ENCODE results near the gene FCF1. TPM values are rescaled to one million over a fixed set of nuclear protein-coding genes. Genes with fewer than 3 reads are reported as not detected.

Gene FCF1
- total RNA-seq, 1 donor from 2014 or later = 61.6 TPM

- no peak for TF ChIP-seq CTCF (IDR thresholded peaks at IDR 0.05)
- Mint-ChIP-seq H3K4me3 (ENCODE audit: unreplicated experiment) (no peak overlapping the region), H3K4me1 (ENCODE audit: unreplicated experiment) (peaks cover 2% of the 10 kb centered on the region), H3K36me3 (ENCODE audit: unreplicated experiment) (peaks cover 15% of the 10 kb centered on the region), H3K9me3 (ENCODE audit: unreplicated experiment) (no peaks in the 10 kb centered on the region), H3K27me3 (ENCODE audit: unreplicated experiment) (no peaks in the 10 kb centered on the region), H3K27ac (ENCODE audit: unreplicated experiment) (no peak overlapping the region)
- no peak for DNase-seq (ENCODE audit: extremely low spot score, unreplicated experiment)
Observed at GRCh38 chr14:74697976-74698375, 15.0 kb upstream of the FCF1 start.

DNA sequence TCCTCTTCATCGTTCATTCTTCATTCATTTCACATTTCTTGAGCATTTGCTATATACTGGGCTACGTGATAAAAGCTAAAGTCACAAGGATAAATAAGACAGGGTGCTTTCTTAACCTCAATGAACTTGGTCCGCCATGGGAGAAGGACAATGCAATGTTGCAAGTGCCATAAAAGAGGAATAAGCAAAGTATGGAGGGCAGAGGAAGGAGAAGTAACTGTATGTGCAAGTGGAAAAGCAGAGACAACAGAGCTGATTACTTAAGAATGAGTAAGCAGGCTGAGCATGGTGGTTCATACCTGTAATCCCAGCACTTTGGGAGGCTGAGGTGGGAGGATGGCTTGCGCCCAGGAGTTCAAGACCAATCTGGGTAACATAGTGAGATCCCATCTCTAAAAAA is 14.5 kb upstream of the FCF1 start:
- H3K9me3 Mint-ChIP-seq (ENCODE audit: unreplicated experiment) = no peaks in the 10 kb centered on the region
- no peak overlapping the region for H3K27ac Mint-ChIP-seq (ENCODE audit: unreplicated experiment)
- no peak overlapping the region for H3K4me3 Mint-ChIP-seq (ENCODE audit: unreplicated experiment)
- peaks cover 2% of the 10 kb centered on the region for H3K4me1 Mint-ChIP-seq (ENCODE audit: unreplicated experiment)
- H3K27me3 Mint-ChIP-seq (ENCODE audit: unreplicated experiment) = no peaks in the 10 kb centered on the region
- TF ChIP-seq CTCF (IDR thresholded peaks at IDR 0.05) = no peak
- peaks cover 16% of the 10 kb centered on the region for H3K36me3 Mint-ChIP-seq (ENCODE audit: unreplicated experiment)
- no peak for DNase-seq (ENCODE audit: extremely low spot score, unreplicated experiment)

GRCh38 chr14:74702293-74702692 is 10.7 kb upstream of the FCF1 start:
- H3K9me3 Mint-ChIP-seq (ENCODE audit: unreplicated experiment) = no peaks in the 10 kb centered on the region
- H3K27me3 Mint-ChIP-seq (ENCODE audit: unreplicated experiment) = no peaks in the 10 kb centered on the region
- no peak overlapping the region for H3K4me3 Mint-ChIP-seq (ENCODE audit: unreplicated experiment)
- H3K27ac Mint-ChIP-seq (ENCODE audit: unreplicated experiment) = no peak overlapping the region
- no peak for DNase-seq (ENCODE audit: extremely low spot score, unreplicated experiment)
- peaks cover 14% of the 10 kb centered on the region for H3K36me3 Mint-ChIP-seq (ENCODE audit: unreplicated experiment)
- TF ChIP-seq CTCF (IDR thresholded peaks at IDR 0.05) = no peak
- H3K4me1 Mint-ChIP-seq (ENCODE audit: unreplicated experiment) = peaks cover 22% of the 10 kb centered on the region

DNA sequence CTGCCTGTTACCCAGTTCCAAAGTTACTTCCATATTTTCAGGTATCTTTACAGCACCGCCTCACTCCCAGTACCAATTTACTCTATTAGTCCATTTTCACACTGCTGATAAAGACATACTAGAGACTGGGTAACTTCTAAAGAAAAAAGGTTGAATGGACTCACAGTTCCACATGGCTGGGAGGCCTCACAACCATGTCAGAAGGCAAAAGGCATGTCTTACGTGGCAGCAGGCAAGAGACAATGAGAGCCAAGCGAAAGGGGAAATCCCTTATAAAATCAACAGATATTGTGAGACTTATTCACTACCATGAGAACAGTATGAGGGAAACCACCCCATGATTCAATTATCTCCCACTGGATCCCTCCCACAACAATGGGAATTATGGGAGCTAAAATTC is 9.9 kb upstream of the FCF1 start:
- H3K36me3 Mint-ChIP-seq (ENCODE audit: unreplicated experiment) = peaks cover 12% of the 10 kb centered on the region
- no peak overlapping the region for H3K4me3 Mint-ChIP-seq (ENCODE audit: unreplicated experiment)
- TF ChIP-seq CTCF (IDR thresholded peaks at IDR 0.05) = no peak
- DNase-seq (ENCODE audit: extremely low spot score, unreplicated experiment) = no peak
- H3K27ac Mint-ChIP-seq (ENCODE audit: unreplicated experiment) = no peak overlapping the region
- no peaks in the 10 kb centered on the region for H3K27me3 Mint-ChIP-seq (ENCODE audit: unreplicated experiment)
- H3K9me3 Mint-ChIP-seq (ENCODE audit: unreplicated experiment) = no peaks in the 10 kb centered on the region
- peaks cover 22% of the 10 kb centered on the region for H3K4me1 Mint-ChIP-seq (ENCODE audit: unreplicated experiment)

DNA sequence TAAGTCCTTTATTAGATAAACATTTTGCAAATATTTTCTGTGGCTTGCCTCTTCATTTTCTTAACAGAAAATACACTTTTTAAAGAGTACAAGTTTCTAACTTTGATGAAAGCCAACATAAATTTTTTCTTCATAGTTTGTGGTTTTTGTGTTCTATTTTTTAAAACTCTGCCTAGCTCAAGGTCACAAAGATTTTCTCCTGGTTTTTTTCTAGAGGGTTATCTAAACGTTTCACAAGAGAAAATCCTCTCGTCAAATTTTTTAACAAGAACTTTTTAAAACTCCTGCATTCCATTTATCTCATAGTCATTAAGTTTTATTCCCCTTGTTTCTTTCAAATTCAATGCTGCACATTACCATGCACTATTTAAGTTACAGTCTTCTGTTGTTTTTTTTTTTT is 8.3 kb upstream of the FCF1 start:
- H3K27ac Mint-ChIP-seq (ENCODE audit: unreplicated experiment) = peak overlapping the region; percentile 44
- DNase-seq (ENCODE audit: extremely low spot score, unreplicated experiment) = no peak
- H3K36me3 Mint-ChIP-seq (ENCODE audit: unreplicated experiment) = peaks cover 10% of the 10 kb centered on the region
- peaks cover 26% of the 10 kb centered on the region for H3K4me1 Mint-ChIP-seq (ENCODE audit: unreplicated experiment)
- no peak for TF ChIP-seq CTCF (IDR thresholded peaks at IDR 0.05)
- H3K4me3 Mint-ChIP-seq (ENCODE audit: unreplicated experiment) = no peak overlapping the region
- H3K27me3 Mint-ChIP-seq (ENCODE audit: unreplicated experiment) = no peaks in the 10 kb centered on the region
- H3K9me3 Mint-ChIP-seq (ENCODE audit: unreplicated experiment) = no peaks in the 10 kb centered on the region

All from osteocyte (in vitro differentiated cells).